T-helper 1 cell treated with Interleukin-12 subunit alpha and Interleukin-12 subunit beta and Interleukin-4 antibody, amounts not matched to agents 30 μg/mL and 1 μg/mL, for 36 hours (primary cell): Measurements from ENCODE around the gene DNTTIP2.
A peak's percentile ranks its signal among the peaks of the same experiment; 100 is the strongest.
"Not testable (repeated sequence)": the region's sequence is repeated elsewhere in the genome, so short reads cannot be mapped to it uniquely, and the experiment has no call there.

Experiments
- H3K27ac Mint-ChIP-seq: one replicate; pipeline ENCODE4 v1.8.0; 2021; ENCODE audit warnings: mild to moderate bottlenecking, mixed read lengths
- H3K27me3 Mint-ChIP-seq: one replicate; pipeline ENCODE4 v1.8.0; 2021; ENCODE audit warnings: low read depth, mixed read lengths
- H3K36me3 Mint-ChIP-seq: one replicate; pipeline ENCODE4 v1.8.0; 2021; ENCODE audit warnings: low read depth, mixed read lengths
- H3K4me1 Mint-ChIP-seq: one replicate; pipeline ENCODE4 v1.8.0; 2021; ENCODE audit warnings: low read depth, mixed read lengths
- H3K4me3 Mint-ChIP-seq: one replicate; pipeline ENCODE4 v1.8.0; 2021; ENCODE audit warnings: mild to moderate bottlenecking, moderate library complexity, mixed read lengths
- H3K9me3 Mint-ChIP-seq: one replicate; pipeline ENCODE4 v1.8.0; 2021; ENCODE audit warnings: mixed read lengths

Gene DNTTIP2

DNA sequence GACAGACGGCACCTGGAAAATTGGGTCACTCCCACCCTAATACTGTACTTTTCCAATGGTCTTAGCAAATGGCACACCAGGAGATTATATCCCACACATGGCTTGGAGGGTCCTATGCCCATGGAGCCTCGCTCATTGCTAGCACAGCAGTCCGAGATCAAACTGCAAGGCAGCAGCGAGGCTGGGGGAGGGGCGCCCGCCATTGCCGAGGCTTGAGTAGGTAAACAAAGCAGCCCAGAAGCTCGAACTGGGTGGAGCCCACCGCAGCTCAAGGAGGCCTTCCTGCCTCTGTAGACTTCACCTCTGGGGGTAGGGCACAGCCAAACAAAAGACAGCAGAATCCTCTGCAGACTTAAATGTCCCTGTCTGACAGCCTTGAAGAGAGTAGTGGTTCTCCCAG lies 23.0 kb downstream of the DNTTIP2 start:
- H3K9me3 Mint-ChIP-seq, H3K4me3 Mint-ChIP-seq, H3K4me1 Mint-ChIP-seq, H3K27ac Mint-ChIP-seq, H3K36me3 Mint-ChIP-seq: not testable (repeated sequence)
- H3K27me3 Mint-ChIP-seq = peaks cover 37% of the 10 kb centered on the region

DNA sequence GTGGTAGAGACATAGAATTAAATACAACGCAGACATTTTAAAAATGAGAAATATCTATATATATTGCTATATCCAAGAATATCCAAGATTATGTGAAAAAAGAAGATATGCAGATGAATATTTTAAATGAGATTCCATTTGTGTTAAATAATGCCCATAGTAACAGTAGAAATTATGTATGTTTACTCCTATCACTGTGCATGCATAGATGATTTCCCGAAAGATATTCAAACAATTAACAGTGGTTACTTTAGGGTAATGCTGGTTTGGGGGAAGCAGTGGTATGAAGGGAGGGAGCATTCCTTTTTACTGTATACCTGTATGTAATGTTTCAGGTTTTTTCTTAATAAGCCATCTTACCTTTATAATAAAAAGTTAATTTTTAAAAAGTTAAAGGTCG lies 25.1 kb downstream of the DNTTIP2 start:
- Mint-ChIP-seq H3K9me3 (no peaks in the 10 kb centered on the region), H3K4me1 (peaks cover 2% of the 10 kb centered on the region), H3K27ac (no peak overlapping the region), H3K27me3 (peaks cover 30% of the 10 kb centered on the region), H3K36me3 (no peaks in the 10 kb centered on the region), H3K4me3 (no peak overlapping the region)

- H3K27me3 Mint-ChIP-seq = peaks cover 16% of the 10 kb centered on the region
- no peaks in the 10 kb centered on the region for H3K9me3 Mint-ChIP-seq
- peaks cover 13% of the 10 kb centered on the region for H3K4me1 Mint-ChIP-seq
- H3K36me3 Mint-ChIP-seq = no peaks in the 10 kb centered on the region
- H3K4me3 Mint-ChIP-seq = no peak overlapping the region
- no peak overlapping the region for H3K27ac Mint-ChIP-seq
These were observed 27.1 kb downstream of the DNTTIP2 start for GRCh38 chr1:93851878-93852277.

- Mint-ChIP-seq H3K9me3 (no peaks in the 10 kb centered on the region), H3K36me3 (no peaks in the 10 kb centered on the region), H3K4me1 (peaks cover 13% of the 10 kb centered on the region), H3K27me3 (peaks cover 14% of the 10 kb centered on the region), H3K4me3 (no peak overlapping the region), H3K27ac (no peak overlapping the region)
These were observed 27.7 kb downstream of the DNTTIP2 start for GRCh38 chr1:93851327-93851712.

DNA sequence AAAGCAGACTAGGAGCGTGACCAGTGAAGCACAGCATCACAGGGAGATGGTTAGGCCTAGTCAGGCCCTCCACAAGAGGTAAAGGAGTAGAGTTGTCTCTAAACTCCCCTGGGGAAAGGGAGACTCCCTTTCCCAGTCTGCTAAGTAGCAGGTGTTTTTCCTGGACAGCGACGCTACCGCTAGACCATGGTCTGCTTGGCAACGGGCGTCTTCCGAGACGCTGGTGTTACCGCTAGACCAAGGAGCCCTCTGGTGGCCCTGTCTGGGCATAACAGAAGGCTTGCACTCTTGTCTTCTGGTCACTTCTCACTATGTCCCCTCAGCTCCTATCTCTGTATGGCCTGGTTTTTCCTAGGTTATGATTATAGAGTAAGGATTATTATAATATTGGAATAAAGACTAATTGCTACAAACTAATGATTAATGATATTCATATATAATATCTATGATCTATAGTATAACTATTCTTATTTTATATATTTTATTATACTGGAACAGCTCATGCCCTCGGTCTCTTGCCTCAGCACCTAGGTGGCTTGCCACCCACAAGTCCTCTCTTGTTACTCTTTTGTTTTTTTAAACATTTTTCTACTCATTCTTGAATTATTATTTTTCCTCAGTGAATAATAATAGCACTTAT lies 28.2 kb downstream of the DNTTIP2 start:
- H3K9me3 Mint-ChIP-seq, H3K4me3 Mint-ChIP-seq, H3K27ac Mint-ChIP-seq, H3K36me3 Mint-ChIP-seq: not testable (repeated sequence)
- Mint-ChIP-seq H3K27me3 (peaks cover 14% of the 10 kb centered on the region), H3K4me1 (peaks cover 16% of the 10 kb centered on the region)

GRCh38 chr1:93848350-93848883 lies 30.6 kb downstream of the DNTTIP2 start:
- Mint-ChIP-seq H3K9me3 (no peaks in the 10 kb centered on the region), H3K27me3 (peaks cover 5% of the 10 kb centered on the region), H3K36me3 (no peaks in the 10 kb centered on the region), H3K27ac (peak overlapping the region; percentile 90), H3K4me3 (peak overlapping the region; percentile 94), H3K4me1 (peaks cover 26% of the 10 kb centered on the region)

DNA sequence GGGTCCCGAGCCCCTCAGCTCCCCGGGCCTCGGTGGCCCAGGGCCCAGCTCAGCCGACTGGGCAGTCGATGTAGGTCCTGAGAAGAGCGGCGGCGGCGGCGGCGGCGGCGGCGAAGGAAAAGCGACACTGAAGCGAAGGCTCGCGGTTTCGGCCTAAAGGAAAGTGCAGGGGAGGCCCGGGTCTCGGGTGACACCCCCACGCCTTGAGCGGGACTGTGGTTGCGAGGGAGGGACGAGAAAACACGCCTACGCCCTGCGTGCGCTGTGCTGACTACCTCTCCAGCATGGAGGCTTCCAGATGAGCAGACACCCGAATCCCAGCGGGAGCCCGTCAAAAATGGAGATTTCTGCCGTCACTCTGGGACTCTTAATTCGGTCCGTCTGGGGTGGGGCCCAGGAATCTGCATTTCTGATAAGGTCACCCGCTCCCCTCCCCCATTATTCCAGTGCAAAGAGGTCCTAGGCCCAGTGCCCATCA lies 31.2 kb downstream of the DNTTIP2 start:
- Mint-ChIP-seq H3K9me3 (no peaks in the 10 kb centered on the region), H3K27me3 (peaks cover 1% of the 10 kb centered on the region), H3K4me1 (peaks cover 26% of the 10 kb centered on the region), H3K36me3 (no peaks in the 10 kb centered on the region), H3K27ac (peak overlapping the region; percentile 90), H3K4me3 (peak overlapping the region; percentile 94)

- H3K36me3 Mint-ChIP-seq = no peaks in the 10 kb centered on the region
- H3K4me1 Mint-ChIP-seq = peaks cover 26% of the 10 kb centered on the region
- peak overlapping the region; percentile 90 for H3K27ac Mint-ChIP-seq
- peak overlapping the region; percentile 94 for H3K4me3 Mint-ChIP-seq
- no peaks in the 10 kb centered on the region for H3K9me3 Mint-ChIP-seq
- H3K27me3 Mint-ChIP-seq = peaks cover 5% of the 10 kb centered on the region
These were observed 31.8 kb downstream of the DNTTIP2 start for GRCh38 chr1:93846992-93847810.

- Mint-ChIP-seq H3K4me3 (peak overlapping the region; percentile 81), H3K27me3 (peaks cover 10% of the 10 kb centered on the region), H3K27ac (peak overlapping the region; percentile 75), H3K9me3 (no peaks in the 10 kb centered on the region), H3K4me1 (peaks cover 26% of the 10 kb centered on the region), H3K36me3 (no peaks in the 10 kb centered on the region)
These were observed 32.6 kb downstream of the DNTTIP2 start for GRCh38 chr1:93846206-93846991.

GRCh38 chr1:93845538-93846205 lies 33.3 kb downstream of the DNTTIP2 start:
- Mint-ChIP-seq H3K4me1 (peaks cover 26% of the 10 kb centered on the region), H3K27ac (peak overlapping the region; percentile 68), H3K36me3 (no peaks in the 10 kb centered on the region), H3K9me3 (no peaks in the 10 kb centered on the region), H3K27me3 (peaks cover 10% of the 10 kb centered on the region), H3K4me3 (peak overlapping the region; percentile 81)

DNA sequence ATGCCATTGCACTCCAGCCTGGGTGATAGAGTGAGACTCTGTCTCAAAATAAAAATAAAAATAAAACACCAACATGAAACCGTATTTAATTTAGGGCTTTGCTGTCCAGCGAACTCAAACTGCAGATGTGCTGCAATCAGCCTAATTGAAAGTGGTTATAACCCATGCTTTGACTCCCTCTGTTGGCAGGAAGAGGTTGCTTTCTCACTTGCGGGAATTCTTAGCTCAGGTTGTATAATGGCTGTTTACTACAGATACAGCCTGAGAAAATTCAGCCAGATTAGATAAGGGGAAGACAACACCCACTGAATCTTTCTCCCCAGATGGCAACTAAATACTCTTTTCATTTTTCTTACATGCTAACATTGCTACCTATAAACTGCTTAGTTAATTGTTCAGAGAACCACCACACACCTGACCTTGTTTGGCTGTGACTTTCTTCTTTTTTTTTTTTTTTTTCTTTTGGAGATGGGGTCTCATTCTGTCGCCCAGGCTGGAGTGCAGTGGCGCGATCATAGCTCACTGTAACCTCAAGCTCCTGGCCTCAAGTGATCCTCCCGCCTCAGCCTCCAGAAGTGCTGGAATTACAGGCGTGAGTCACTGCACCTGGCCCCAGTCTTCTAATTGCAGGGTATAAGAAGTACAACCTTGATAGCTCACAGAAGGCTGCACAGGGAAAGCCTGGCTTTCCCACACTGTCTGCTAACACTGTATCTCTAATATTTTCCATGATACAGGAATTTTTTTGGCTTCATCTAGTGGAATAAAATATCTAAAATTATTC lies 34.6 kb downstream of the DNTTIP2 start:
- Mint-ChIP-seq H3K27me3 (peaks cover 10% of the 10 kb centered on the region), H3K4me3 (peak overlapping the region; percentile 2), H3K36me3 (no peaks in the 10 kb centered on the region), H3K27ac (no peak overlapping the region), H3K9me3 (no peaks in the 10 kb centered on the region), H3K4me1 (peaks cover 23% of the 10 kb centered on the region)

DNA sequence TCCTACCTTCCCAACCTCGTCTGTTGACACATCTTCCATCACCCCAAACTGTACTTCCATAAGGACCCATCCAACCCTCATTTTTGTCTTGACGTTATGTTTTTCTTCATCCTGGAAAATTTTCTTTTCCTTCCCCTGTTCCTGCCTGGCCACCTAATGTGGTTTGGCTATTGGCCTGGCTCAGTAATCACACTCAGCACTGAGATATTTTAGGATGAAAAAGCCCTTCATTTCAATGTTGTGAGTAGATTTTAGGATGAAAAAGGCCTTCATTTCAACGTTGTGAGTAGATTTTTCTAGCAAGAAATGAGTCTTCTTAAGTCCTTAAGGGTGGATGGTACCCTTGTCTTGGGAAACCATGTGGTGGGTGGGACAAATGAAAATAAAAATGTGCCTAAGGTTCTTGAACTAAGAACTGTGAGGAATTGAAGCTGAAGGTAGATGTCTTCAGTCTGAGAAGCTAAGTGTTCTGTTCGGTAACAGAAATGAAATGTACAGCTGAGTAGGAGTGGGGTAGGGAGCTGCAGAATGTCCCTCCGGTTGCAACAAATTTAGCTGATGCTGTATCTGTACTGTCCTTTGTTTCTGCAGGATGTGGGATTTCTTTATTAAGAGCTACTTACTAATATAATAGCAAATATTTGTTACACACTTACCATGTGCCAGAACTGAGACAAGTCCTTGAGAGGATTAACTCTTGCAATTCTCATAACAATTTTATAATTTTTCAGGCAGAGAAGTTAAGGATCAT lies 36.1 kb downstream of the DNTTIP2 start:
- H3K36me3 Mint-ChIP-seq = no peaks in the 10 kb centered on the region

GRCh38 chr1:93841771-93842170 lies 37.2 kb downstream of the DNTTIP2 start:
- no peak overlapping the region for H3K27ac Mint-ChIP-seq

More for the DNA sequence above, 36.1 kb downstream of the DNTTIP2 start:
- H3K4me3 Mint-ChIP-seq = no peak overlapping the region
- peaks cover 10% of the 10 kb centered on the region for H3K27me3 Mint-ChIP-seq
- H3K27ac Mint-ChIP-seq = no peak overlapping the region
- peaks cover 20% of the 10 kb centered on the region for H3K4me1 Mint-ChIP-seq
- no peaks in the 10 kb centered on the region for H3K9me3 Mint-ChIP-seq

More at GRCh38 chr1:93841771-93842170, 37.2 kb downstream of the DNTTIP2 start:
- H3K36me3 Mint-ChIP-seq = no peaks in the 10 kb centered on the region
- H3K27me3 Mint-ChIP-seq = peaks cover 14% of the 10 kb centered on the region
- no peak overlapping the region for H3K4me3 Mint-ChIP-seq
- H3K4me1 Mint-ChIP-seq = peaks cover 13% of the 10 kb centered on the region
- no peaks in the 10 kb centered on the region for H3K9me3 Mint-ChIP-seq
